GM12878 (cell line): ENCODE measurements around the gene SORBS1. TPM values are rescaled to one million over a fixed set of nuclear protein-coding genes. Genes with fewer than 3 reads are reported as not detected.

Experiments
- BRCA1 ChIP-seq: IDR thresholded peaks from 2 replicates; pipeline ENCODE4 v1.6.1; 2011; ENCODE audit warnings: low read depth, low read length, improper control_type of control experiment
- IRF5 ChIP-seq: fragments of 450-650 bp; IDR thresholded peaks from 2 replicates; pipeline ENCODE4 v1.6.1; 2017; ENCODE audit warnings: borderline replicate concordance
- KDM1A ChIP-seq: fragments of 200-600 bp; sonication (generic); IDR thresholded peaks from 2 replicates; pipeline ENCODE4 v1.6.1; 2016; ENCODE audit warnings: borderline replicate concordance
- PAX5 ChIP-seq: IDR thresholded peaks from 2 replicates; pipeline ENCODE4 v1.6.1; 2011; ENCODE audit warnings: low read depth, low read length, borderline replicate concordance
- PAX8 ChIP-seq: fragments of 450-650 bp; IDR thresholded peaks from 2 replicates; pipeline ENCODE4 v1.6.1; 2017; ENCODE audit warnings: mild to moderate bottlenecking, moderate library complexity
- REST ChIP-seq: IDR thresholded peaks from 2 replicates; pipeline ENCODE4 v1.6.1; 2012; ENCODE audit warnings: mild to moderate bottlenecking, low read depth, low read length
- TAF1 ChIP-seq: IDR thresholded peaks from 2 replicates; pipeline ENCODE4 v1.6.1; 2011; ENCODE audit warnings: mild to moderate bottlenecking, low read depth, low read length, borderline replicate concordance
- TBL1XR1 ChIP-seq: IDR thresholded peaks from 2 replicates; pipeline ENCODE4 v1.6.1; 2012; ENCODE audit warnings: low read depth, low read length, improper control_type of control experiment
- USF2 ChIP-seq: IDR thresholded peaks from 2 replicates; pipeline ENCODE4 v1.6.1; 2011; ENCODE audit warnings: low read depth, low read length, improper control_type of control experiment, borderline replicate concordance
- YBX1 ChIP-seq: fragments of 450-650 bp; IDR thresholded peaks from 2 replicates; pipeline ENCODE4 v1.6.1; 2016; ENCODE audit warnings: antibody characterized with exemption
- polyA plus RNA-seq, 11 experiments: library from polyadenylated mRNA; depleted of rRNA in 4 of 11; unstranded in 6 of 11; stranded (reverse) in 5 of 11; fragments of >200 nt; fragmentation: Nextera tagmentation in 4 of 11; fragmentation: Illumina TruSeq in 1 of 11; extraction: Ambion mirVana in 4 of 11; extraction: Trizol in 1 of 11; gene quantifications; 1 replicate in 1 of 11; 2 replicates in 10 of 11; pipeline versions ENCODE4 v1.2.1 to v1.2.3, GENCODE V29; 2011 to 2016; ENCODE audit warnings: inconsistent platforms in 2 of 11, missing spikeins in 2 of 11, low read depth in 1 of 11
- total RNA-seq, 4 experiments: library from RNA; depleted of rRNA in 3 of 4; stranded (reverse); fragments of >200 nt in 3 of 4; fragmentation: Illumina TruSeq in 1 of 4; extraction: Trizol in 1 of 4; gene quantifications; 2 replicates each; pipeline versions ENCODE4 v1.2.1 to v1.2.3, GENCODE V29; 2013 to 2021
- TF ChIP-seq, protein P1 (sequence below): IDR thresholded peaks from 2 replicates; pipeline ENCODE4 v1.6.1; 2012; ENCODE audit warnings: improper control_type of control experiment, low read depth, low read length; ENCODE audit not compliant: insufficient replicate concordance
- TF ChIP-seq, protein P2 (sequence below): fragments of 450-650 bp; IDR thresholded peaks from 2 replicates; pipeline ENCODE4 v1.6.1; 2018; ENCODE audit warnings: mild to moderate bottlenecking, low read depth, moderate library complexity; ENCODE audit not compliant: partially characterized antibody
- TF ChIP-seq, protein P3 (sequence below): fragments of 450-650 bp; IDR thresholded peaks from 2 replicates; pipeline ENCODE4 v1.6.1; 2017; ENCODE audit warnings: mild to moderate bottlenecking

Gene SORBS1
- total and polyA plus RNA-seq, 10 of the 15 experiments (the other 5 are each of a cell fraction or from before 2014, with no cell fraction given): 0.13 to 0.75 (median 0.39) TPM

DNA sequence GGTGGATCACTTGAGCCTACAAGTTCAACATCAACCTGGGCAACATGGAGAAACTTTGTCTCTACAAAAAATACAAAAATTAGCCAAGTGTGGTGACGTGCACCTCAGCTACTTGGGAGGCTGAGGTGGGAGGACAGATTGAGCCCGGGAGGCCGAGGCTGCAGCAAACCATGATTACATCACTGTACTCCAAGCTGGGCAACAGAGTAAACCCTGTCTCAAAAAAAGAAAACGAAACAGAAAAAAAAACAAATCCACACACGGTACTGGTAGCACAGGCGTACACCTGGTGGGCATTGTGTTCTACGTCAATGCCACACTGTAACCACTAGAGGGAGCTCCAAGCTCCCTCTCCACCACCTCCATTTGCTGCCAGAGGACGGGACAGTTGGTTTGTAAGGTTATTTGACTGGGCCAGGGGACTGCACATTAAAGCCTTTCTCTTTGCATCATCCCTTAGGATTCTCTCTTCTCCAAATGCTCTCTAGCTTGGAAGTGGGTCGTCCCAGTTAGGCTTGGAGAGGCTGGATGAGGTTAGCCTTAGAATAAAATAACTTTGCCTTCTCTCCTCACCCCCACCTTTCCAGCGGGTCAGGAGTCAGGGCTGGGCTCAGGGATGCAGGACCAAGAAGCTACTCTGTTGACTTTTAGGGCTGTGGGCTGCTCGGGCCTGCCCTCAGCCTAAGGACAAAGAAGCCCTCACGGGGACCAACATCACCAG, 130.8 kb downstream of the SORBS1 start (continued):
- TF ChIP-seq, protein P1, sequence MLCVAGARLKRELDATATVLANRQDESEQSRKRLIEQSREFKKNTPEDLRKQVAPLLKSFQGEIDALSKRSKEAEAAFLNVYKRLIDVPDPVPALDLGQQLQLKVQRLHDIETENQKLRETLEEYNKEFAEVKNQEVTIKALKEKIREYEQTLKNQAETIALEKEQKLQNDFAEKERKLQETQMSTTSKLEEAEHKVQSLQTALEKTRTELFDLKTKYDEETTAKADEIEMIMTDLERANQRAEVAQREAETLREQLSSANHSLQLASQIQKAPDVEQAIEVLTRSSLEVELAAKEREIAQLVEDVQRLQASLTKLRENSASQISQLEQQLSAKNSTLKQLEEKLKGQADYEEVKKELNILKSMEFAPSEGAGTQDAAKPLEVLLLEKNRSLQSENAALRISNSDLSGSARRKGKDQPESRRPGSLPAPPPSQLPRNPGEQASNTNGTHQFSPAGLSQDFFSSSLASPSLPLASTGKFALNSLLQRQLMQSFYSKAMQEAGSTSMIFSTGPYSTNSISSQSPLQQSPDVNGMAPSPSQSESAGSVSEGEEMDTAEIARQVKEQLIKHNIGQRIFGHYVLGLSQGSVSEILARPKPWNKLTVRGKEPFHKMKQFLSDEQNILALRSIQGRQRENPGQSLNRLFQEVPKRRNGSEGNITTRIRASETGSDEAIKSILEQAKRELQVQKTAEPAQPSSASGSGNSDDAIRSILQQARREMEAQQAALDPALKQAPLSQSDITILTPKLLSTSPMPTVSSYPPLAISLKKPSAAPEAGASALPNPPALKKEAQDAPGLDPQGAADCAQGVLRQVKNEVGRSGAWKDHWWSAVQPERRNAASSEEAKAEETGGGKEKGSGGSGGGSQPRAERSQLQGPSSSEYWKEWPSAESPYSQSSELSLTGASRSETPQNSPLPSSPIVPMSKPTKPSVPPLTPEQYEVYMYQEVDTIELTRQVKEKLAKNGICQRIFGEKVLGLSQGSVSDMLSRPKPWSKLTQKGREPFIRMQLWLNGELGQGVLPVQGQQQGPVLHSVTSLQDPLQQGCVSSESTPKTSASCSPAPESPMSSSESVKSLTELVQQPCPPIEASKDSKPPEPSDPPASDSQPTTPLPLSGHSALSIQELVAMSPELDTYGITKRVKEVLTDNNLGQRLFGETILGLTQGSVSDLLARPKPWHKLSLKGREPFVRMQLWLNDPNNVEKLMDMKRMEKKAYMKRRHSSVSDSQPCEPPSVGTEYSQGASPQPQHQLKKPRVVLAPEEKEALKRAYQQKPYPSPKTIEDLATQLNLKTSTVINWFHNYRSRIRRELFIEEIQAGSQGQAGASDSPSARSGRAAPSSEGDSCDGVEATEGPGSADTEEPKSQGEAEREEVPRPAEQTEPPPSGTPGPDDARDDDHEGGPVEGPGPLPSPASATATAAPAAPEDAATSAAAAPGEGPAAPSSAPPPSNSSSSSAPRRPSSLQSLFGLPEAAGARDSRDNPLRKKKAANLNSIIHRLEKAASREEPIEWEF: no peak
- TF ChIP-seq, protein P2, sequence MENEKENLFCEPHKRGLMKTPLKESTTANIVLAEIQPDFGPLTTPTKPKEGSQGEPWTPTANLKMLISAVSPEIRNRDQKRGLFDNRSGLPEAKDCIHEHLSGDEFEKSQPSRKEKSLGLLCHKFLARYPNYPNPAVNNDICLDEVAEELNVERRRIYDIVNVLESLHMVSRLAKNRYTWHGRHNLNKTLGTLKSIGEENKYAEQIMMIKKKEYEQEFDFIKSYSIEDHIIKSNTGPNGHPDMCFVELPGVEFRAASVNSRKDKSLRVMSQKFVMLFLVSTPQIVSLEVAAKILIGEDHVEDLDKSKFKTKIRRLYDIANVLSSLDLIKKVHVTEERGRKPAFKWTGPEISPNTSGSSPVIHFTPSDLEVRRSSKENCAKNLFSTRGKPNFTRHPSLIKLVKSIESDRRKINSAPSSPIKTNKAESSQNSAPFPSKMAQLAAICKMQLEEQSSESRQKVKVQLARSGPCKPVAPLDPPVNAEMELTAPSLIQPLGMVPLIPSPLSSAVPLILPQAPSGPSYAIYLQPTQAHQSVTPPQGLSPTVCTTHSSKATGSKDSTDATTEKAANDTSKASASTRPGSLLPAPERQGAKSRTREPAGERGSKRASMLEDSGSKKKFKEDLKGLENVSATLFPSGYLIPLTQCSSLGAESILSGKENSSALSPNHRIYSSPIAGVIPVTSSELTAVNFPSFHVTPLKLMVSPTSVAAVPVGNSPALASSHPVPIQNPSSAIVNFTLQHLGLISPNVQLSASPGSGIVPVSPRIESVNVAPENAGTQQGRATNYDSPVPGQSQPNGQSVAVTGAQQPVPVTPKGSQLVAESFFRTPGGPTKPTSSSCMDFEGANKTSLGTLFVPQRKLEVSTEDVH: no peak
- no peak for TF ChIP-seq BRCA1
- no peak for TF ChIP-seq TBL1XR1
- TF ChIP-seq USF2: no peak
- no peak for TF ChIP-seq PAX5
- no peak for TF ChIP-seq TAF1
- no peak for TF ChIP-seq REST
- no peak for TF ChIP-seq YBX1
- no peak for TF ChIP-seq PAX8
- TF ChIP-seq, protein P3, sequence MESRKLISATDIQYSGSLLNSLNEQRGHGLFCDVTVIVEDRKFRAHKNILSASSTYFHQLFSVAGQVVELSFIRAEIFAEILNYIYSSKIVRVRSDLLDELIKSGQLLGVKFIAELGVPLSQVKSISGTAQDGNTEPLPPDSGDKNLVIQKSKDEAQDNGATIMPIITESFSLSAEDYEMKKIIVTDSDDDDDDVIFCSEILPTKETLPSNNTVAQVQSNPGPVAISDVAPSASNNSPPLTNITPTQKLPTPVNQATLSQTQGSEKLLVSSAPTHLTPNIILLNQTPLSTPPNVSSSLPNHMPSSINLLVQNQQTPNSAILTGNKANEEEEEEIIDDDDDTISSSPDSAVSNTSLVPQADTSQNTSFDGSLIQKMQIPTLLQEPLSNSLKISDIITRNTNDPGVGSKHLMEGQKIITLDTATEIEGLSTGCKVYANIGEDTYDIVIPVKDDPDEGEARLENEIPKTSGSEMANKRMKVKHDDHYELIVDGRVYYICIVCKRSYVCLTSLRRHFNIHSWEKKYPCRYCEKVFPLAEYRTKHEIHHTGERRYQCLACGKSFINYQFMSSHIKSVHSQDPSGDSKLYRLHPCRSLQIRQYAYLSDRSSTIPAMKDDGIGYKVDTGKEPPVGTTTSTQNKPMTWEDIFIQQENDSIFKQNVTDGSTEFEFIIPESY: no peak
- TF ChIP-seq KDM1A: no peak
- TF ChIP-seq IRF5: no peak
